OCI-LY7 (cell line): ENCODE measurements around the gene CANT1. TPM values are rescaled to one million over a fixed set of nuclear protein-coding genes. Genes with fewer than 3 reads are reported as not detected.

Experiments used
- BruUV-seq: library from RNA; stranded (reverse); fragments of 400-500 nt; replicated peaks from 2 replicates; lab custom pipeline; 2021; lab: Mats Ljungman, UMichigan
- CTCF ChIA-PET: fragments of 300-600 bp; sonication (Branson Sonifier 250); formaldehyde crosslinking; loops from one replicate; lab custom pipeline; 2022; ENCODE audit warnings: antibody characterized with exemption; ENCODE audit not compliant: unreplicated experiment; lab: Charles Lee
- POLR2A ChIA-PET: fragments of 300-600 bp; sonication (Branson Sonifier 250); formaldehyde crosslinking; loops from one replicate; lab custom pipeline; 2022; ENCODE audit warnings: antibody characterized with exemption; lab: Charles Lee
- DNase-seq: peaks from one replicate; pipeline ENCODE4 v3.0.0-alpha.2; 2015; ENCODE audit warnings: low spot score
- H2AFZ ChIP-seq: fragments of 200-600 bp; sonication (generic), shearing (Covaris generic); 2 replicates; pipeline ENCODE4 v1.6.1; 2014; ENCODE audit warnings: mild to moderate bottlenecking, antibody characterized with exemption, low read length, moderate library complexity
- H3K27ac ChIP-seq: fragments of 200-600 bp; sonication (generic); 2 replicates; pipeline ENCODE4 v1.5.1; 2014; ENCODE audit warnings: mixed run types, low read depth, mild to moderate bottlenecking, moderate library complexity, low read length, inconsistent platforms; ENCODE audit not compliant: poor library complexity, severe bottlenecking
- H3K36me3 ChIP-seq: fragments of 200-600 bp; sonication (generic); 2 replicates; pipeline ENCODE4 v1.6.1; 2014; ENCODE audit warnings: mild to moderate bottlenecking, antibody characterized with exemption, low read length, moderate library complexity, mixed read lengths; ENCODE audit not compliant: insufficient read depth
- H3K4me1 ChIP-seq: fragments of 200-600 bp; sonication (generic); 2 replicates; pipeline ENCODE4 v1.5.1; 2014; ENCODE audit warnings: mild to moderate bottlenecking, low read length; ENCODE audit not compliant: insufficient read depth, poor library complexity, severe bottlenecking
- H3K4me2 ChIP-seq: fragments of 200-600 bp; sonication (generic); 2 replicates; pipeline ENCODE4 v1.6.1; 2014; ENCODE audit warnings: mild to moderate bottlenecking, low read length
- H3K4me3 ChIP-seq: fragments of 200-600 bp; sonication (generic); 2 replicates; pipeline ENCODE4 v1.5.1; 2014; ENCODE audit warnings: mild to moderate bottlenecking, low read depth, low read length; ENCODE audit not compliant: poor library complexity, severe bottlenecking
- H3K79me2 ChIP-seq: fragments of 200-600 bp; sonication (generic); 2 replicates; pipeline ENCODE4 v1.6.1; 2016; ENCODE audit warnings: low read depth, mild to moderate bottlenecking, low read length, moderate library complexity, mixed read lengths; ENCODE audit not compliant: insufficient read depth
- H3K9me2 ChIP-seq: fragments of 200-600 bp; sonication (generic); 2 replicates; pipeline ENCODE4 v1.6.1; 2016; ENCODE audit warnings: mild to moderate bottlenecking, low read length, mixed read lengths; ENCODE audit not compliant: insufficient read depth
- H3K9me3 ChIP-seq: fragments of 200-600 bp; sonication (generic); 2 replicates; pipeline ENCODE4 v1.6.1; 2014; ENCODE audit warnings: mild to moderate bottlenecking, mixed run types, low read length, mixed read lengths
- H4K20me1 ChIP-seq: fragments of 200-600 bp; sonication (generic); 2 replicates; pipeline ENCODE4 v1.6.1; 2014; ENCODE audit warnings: mild to moderate bottlenecking, antibody characterized with exemption, low read length, moderate library complexity, mixed read lengths; ENCODE audit not compliant: insufficient read depth
- CTCF ChIP-seq: fragments of 200-600 bp; sonication (generic); conservative IDR thresholded peaks from 2 replicates; pipeline ENCODE4 v1.5.1; 2014; ENCODE audit warnings: mild to moderate bottlenecking, antibody characterized with exemption, low read length, moderate library complexity, mixed read lengths
- EZH2phosphoT487 ChIP-seq: fragments of 200-600 bp; sonication (generic); IDR thresholded peaks from 2 replicates; pipeline ENCODE4 v1.6.1; 2018; ENCODE audit warnings: low read depth, borderline replicate concordance, mild to moderate bottlenecking, mixed run types, antibody characterized with exemption, low read length, moderate library complexity, mixed read lengths
- intact Hi-C: fragments of 100-400 bp; cut with micrococcal nuclease; formaldehyde crosslinking; loops from one replicate; pipeline ENCODE4 v1.10.0; 2022; ENCODE audit not compliant: unreplicated experiment
- total RNA-seq, 2 experiments: library from RNA; depleted of rRNA in 1 of 2; stranded (reverse); fragments of >200 nt in 1 of 2; shearing (Covaris generic) in 1 of 2; gene quantifications; 2 replicates each; pipeline ENCODE4 v1.2.3, GENCODE V29; 2014 to 2022

CANT1 gene
- total RNA-seq, 2 experiments from 2014 or later = 37.2 to 60.5 TPM

DNA sequence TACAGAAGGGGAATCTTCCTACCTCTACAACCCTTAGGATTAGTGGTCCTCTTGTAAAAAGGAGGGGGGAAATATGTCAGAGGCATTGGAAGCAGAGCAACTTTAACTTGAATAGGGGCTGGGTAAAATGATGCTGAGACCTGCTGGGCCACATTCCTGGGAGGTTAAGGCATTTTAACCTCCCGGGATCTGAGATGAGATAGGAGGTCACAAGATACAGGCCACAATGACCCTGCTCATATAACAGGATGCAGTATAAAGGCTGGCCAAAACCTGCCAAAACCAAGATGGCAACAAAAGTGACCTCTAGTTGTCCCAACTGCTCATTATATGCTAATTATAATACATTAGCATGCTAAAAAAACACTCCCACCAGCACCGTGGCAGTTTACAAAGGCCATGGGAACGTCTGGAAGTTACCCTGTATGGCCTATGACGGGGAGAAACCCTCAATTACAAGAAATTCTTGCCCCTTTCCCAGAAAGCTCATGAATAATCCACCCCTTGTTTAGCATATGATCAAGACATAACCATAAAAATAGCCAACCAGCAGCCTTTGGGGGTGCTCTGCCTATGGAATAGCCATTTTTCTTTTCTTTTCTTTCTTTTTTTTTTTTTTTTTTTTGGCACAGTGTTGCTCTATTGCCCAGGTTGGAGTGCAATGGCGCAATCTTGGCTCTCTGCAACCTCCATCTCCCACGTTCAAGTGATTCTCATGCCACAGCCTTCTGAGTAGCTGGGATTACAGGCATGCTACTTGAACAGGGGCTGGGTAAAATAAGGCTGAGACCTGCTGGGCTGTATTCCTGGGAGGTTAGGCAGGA, 8.2 kb upstream of the CANT1 start:
- Histone ChIP-seq H3K36me3 (no peaks in the 10 kb centered on the region), H3K9me3 (peaks cover 32% of the 10 kb centered on the region), H3K27ac (no peak overlapping the region), H3K4me3 (no peak overlapping the region), H2AFZ (no peak overlapping the region), H3K79me2 (no peaks in the 10 kb centered on the region), H3K9me2 (no peaks in the 10 kb centered on the region), H3K4me1 (no peaks in the 10 kb centered on the region), H3K4me2 (no peak overlapping the region), H4K20me1 (no peaks in the 10 kb centered on the region)
- no TSS peak for BruUV-seq
- no peak for DNase-seq
- intact Hi-C loops = no loop called here
- TF ChIP-seq CTCF (no peak), EZH2phosphoT487 (no peak)
- POLR2A ChIA-PET = no interaction called here
- CTCF ChIA-PET = no interaction called here

DNA sequence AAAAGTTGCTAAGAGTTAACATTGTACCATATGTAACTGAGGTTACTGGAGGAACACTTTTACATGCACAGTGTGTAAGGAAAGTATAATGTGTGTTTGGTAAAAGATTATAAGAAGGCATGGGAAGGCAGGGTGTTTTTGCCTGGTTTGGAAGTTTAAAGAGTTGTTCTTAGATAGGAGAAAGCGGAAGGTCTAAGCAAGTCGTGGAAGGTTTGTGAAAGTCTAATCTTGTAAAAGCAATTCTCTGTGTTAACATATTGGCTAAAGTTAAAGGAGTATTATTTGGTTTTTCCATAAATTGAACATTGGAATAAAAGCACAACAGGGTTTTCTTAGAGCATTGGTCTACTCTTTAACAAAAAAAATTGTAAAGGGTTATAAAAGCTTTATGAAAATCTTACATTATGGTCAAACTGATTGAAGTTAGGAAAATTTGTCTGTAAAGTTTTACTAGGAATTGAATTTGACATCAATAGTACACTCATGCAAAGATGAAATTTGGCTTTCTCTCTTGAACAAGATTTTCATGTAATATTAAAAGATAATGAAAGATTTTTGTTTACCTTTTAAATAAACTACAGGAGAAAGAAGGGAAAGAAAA, 4.7 kb upstream of the CANT1 start:
- POLR2A ChIA-PET = interaction anchor here (0.6 kb wide), 1 partner anchor 163 kb away, joined by 3 read pairs; no protein-coding TSS in a partner anchor
- peaks cover 6% of the 10 kb centered on the region for H3K4me1 ChIP-seq
- intact Hi-C loops = no loop called here
- H3K36me3 ChIP-seq = no peaks in the 10 kb centered on the region
- CTCF ChIA-PET = no interaction called here
- peaks cover 2% of the 10 kb centered on the region; the same call in 1 of the 2 replicates for H3K79me2 ChIP-seq
- peaks cover 32% of the 10 kb centered on the region for H3K9me3 ChIP-seq
- DNase-seq = no peak
- no peak overlapping the region for H3K4me3 ChIP-seq
- no peak overlapping the region for H3K4me2 ChIP-seq
- no peaks in the 10 kb centered on the region for H4K20me1 ChIP-seq
- no TSS peak for BruUV-seq
- H3K9me2 ChIP-seq = no peaks in the 10 kb centered on the region
- no peak for TF ChIP-seq EZH2phosphoT487
- no peak for TF ChIP-seq CTCF
- no peak overlapping the region for H2AFZ ChIP-seq
- H3K27ac ChIP-seq = no peak overlapping the region
